H54 (cell line): ENCODE measurements around the gene PSMC4.
"Not testable (repeated sequence)": the region's sequence is repeated elsewhere in the genome, so short reads cannot be mapped to it uniquely, and the experiment has no call there.

Source experiments
- DNase-seq: peaks from one replicate; pipeline ENCODE4 v3.0.0; 2011; ENCODE audit warnings: low spot score, mixed read lengths; ENCODE audit not compliant: insufficient read length
- FAIRE-seq: peaks from 3 replicates; lab custom pipeline; 2011; peaks lifted over from hg19 to GRCh38; lab: Jason Lieb, UNC
- POLR2A ChIP-seq: IDR thresholded peaks from 2 replicates; pipeline ENCODE4 v1.6.1; 2011; ENCODE audit warnings: low read depth, mild to moderate bottlenecking, low read length

Gene PSMC4

GRCh38 chr19:39937787-39938186 lies 33.2 kb upstream of the PSMC4 start:
- no peak for TF ChIP-seq POLR2A
- no peak for FAIRE-seq
- DNase-seq: no peak

GRCh38 chr19:39939556-39939955 lies 31.4 kb upstream of the PSMC4 start:
- no peak for TF ChIP-seq POLR2A
- DNase-seq (no peak), FAIRE-seq (no peak)

GRCh38 chr19:39940221-39940833 lies 30.6 kb upstream of the PSMC4 start:
- no peak for TF ChIP-seq POLR2A
- no peak for DNase-seq
- no peak for FAIRE-seq

GRCh38 chr19:39941151-39941550 lies 29.8 kb upstream of the PSMC4 start:
- no peak for TF ChIP-seq POLR2A
- FAIRE-seq (no peak), DNase-seq (no peak)

GRCh38 chr19:39941615-39942365 lies 29.2 kb upstream of the PSMC4 start:
- no peak for FAIRE-seq

GRCh38 chr19:39942366-39942730 lies 28.6 kb upstream of the PSMC4 start:
- DNase-seq: no peak
- no peak for TF ChIP-seq POLR2A
- FAIRE-seq: no peak

More at GRCh38 chr19:39941615-39942365, 29.2 kb upstream of the PSMC4 start:
- no peak for TF ChIP-seq POLR2A
- no peak for DNase-seq

- no peak for FAIRE-seq
- no peak for TF ChIP-seq POLR2A
- DNase-seq: no peak
Measured at GRCh38 chr19:39943586-39943985, 27.4 kb upstream of the PSMC4 start.

GRCh38 chr19:39946532-39946931 lies 24.4 kb upstream of the PSMC4 start:
- no peak for TF ChIP-seq POLR2A
- DNase-seq: no peak
- no peak for FAIRE-seq

GRCh38 chr19:39949026-39949747 lies 21.8 kb upstream of the PSMC4 start:
- no peak for FAIRE-seq
- no peak for DNase-seq
- TF ChIP-seq POLR2A: no peak

- no peak for TF ChIP-seq POLR2A
- no peak for FAIRE-seq
- DNase-seq: no peak
Measured at GRCh38 chr19:39951065-39951650, 19.8 kb upstream of the PSMC4 start.

GRCh38 chr19:39951686-39952085 lies 19.3 kb upstream of the PSMC4 start:
- FAIRE-seq: no peak
- DNase-seq: peak; percentile 44
- no peak for TF ChIP-seq POLR2A

GRCh38 chr19:39953915-39954314 lies 17.1 kb upstream of the PSMC4 start:
- FAIRE-seq (no peak), DNase-seq (no peak)
- no peak for TF ChIP-seq POLR2A

GRCh38 chr19:39957886-39958285 lies 13.1 kb upstream of the PSMC4 start:
- not testable (repeated sequence) for FAIRE-seq, DNase-seq

- FAIRE-seq, DNase-seq: not testable (repeated sequence)
Measured at GRCh38 chr19:39958942-39959341, 12.0 kb upstream of the PSMC4 start.

GRCh38 chr19:39959407-39959806 lies 11.6 kb upstream of the PSMC4 start:
- DNase-seq, FAIRE-seq: not testable (repeated sequence)
